Neuron (in vitro differentiated cells): ENCODE measurements around the gene GTF2F1.
"Not testable (repeated sequence)": the region's sequence is repeated elsewhere in the genome, so short reads cannot be mapped to it uniquely, and the experiment has no call there.

Source experiments
- H2AFZ ChIP-seq: one replicate; pipeline ENCODE4 v1.6.1; 2013; ENCODE audit warnings: low read depth, mild to moderate bottlenecking, inconsistent platforms, low read length, moderate library complexity
- H3K27me3 ChIP-seq: one replicate; pipeline ENCODE4 v1.6.1; 2013; ENCODE audit warnings: low read length; ENCODE audit not compliant: insufficient read depth
- H3K36me3 ChIP-seq: one replicate; pipeline ENCODE4 v1.6.1; 2013; ENCODE audit warnings: low read length; ENCODE audit not compliant: insufficient read depth
- H3K4me1 ChIP-seq: one replicate; pipeline ENCODE4 v1.6.1; 2013; ENCODE audit warnings: low read length; ENCODE audit not compliant: insufficient read depth
- H3K4me3 ChIP-seq: 2 replicates; pipeline ENCODE4 v1.5.1; 2013; ENCODE audit warnings: mild to moderate bottlenecking, low read length, moderate library complexity
- H3K9me3 ChIP-seq: one replicate; pipeline ENCODE4 v1.6.1; 2013; ENCODE audit warnings: low read length

Gene GTF2F1

DNA sequence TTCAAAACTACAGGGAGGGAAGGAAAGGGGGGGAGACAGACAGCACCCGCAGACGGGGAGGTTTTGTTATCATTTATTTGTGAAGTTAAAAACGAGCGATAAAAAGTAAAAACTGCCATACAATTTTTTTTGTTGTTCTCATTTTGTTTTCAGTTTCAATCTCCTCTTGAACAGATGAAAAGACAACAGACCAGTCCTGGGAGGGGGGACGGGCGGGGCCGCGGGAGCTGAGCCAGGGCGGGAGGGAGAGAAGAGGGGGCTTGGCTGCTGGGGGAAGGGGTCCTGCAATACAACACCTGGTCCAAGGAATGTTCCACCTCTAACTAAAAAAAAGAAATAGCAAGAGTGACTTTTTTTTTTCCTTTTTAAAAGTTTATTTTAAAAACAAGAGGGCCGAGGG, 20.3 kb upstream of the GTF2F1 start:
- Histone ChIP-seq H3K4me3 (no peak overlapping the region), H3K36me3 (peaks cover 49% of the 10 kb centered on the region), H3K4me1 (no peaks in the 10 kb centered on the region), H3K9me3 (no peaks in the 10 kb centered on the region), H2AFZ (no peak overlapping the region), H3K27me3 (no peaks in the 10 kb centered on the region)

DNA sequence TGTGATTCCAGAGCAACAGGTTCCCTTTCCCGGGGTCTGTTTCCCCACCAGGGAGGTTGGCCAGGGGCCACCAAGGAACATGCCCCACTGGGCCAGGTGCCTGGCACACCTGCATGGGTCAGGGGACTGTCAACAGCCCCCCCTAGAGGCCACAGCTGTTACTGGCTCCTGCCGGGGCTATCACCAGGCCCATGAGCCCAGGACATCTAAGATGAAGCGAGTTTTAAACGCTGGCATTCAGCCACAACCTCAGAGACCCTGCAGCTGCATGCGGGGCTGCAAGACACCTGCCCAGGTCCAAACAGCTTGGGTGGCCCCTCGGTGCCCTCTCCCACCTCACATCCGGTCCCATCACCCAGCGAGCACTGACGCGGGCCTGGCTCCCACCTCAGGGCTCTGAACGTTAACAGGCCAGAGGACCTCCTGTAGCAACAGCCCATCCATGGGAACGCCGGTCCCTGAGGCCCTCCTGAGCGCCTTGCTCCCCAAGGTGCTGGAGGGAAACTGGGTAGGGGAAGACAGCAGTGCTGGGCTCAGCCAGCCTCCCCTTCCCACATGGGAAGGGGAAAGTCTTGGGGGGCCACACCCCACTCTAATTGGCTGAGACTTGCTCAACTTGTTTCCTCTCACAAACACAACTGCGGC, 19.6 kb upstream of the GTF2F1 start:
- peaks cover 41% of the 10 kb centered on the region for H3K36me3 ChIP-seq
- no peaks in the 10 kb centered on the region for H3K4me1 ChIP-seq
- no peaks in the 10 kb centered on the region for H3K27me3 ChIP-seq
- H3K9me3 ChIP-seq, result no peaks in the 10 kb centered on the region
- no peak overlapping the region for H3K4me3 ChIP-seq
- no peak overlapping the region for H2AFZ ChIP-seq

DNA sequence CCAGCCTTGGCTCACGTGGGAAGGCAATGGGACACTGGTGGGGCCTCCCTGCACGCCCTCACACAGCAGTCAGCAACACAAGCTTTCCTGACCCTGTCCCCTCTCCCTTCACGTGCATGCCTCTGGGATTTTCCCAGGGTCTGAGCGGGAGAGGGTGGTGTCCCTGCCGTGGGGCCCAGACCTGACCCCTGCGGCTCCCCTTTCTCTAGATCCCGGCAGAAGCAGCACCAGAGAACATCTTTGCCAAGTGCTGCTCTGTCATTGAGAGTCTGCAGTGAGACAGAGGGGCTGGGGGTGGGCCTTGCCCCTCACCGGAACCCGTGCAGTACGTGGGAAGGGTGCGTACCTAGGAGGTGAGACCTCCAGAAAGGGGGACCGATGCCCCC, 19.1 kb upstream of the GTF2F1 start:
- Histone ChIP-seq H3K27me3 (no peaks in the 10 kb centered on the region), H3K4me3 (no peak overlapping the region), H2AFZ (no peak overlapping the region), H3K9me3 (no peaks in the 10 kb centered on the region), H3K36me3 (peaks cover 36% of the 10 kb centered on the region), H3K4me1 (no peaks in the 10 kb centered on the region)

DNA sequence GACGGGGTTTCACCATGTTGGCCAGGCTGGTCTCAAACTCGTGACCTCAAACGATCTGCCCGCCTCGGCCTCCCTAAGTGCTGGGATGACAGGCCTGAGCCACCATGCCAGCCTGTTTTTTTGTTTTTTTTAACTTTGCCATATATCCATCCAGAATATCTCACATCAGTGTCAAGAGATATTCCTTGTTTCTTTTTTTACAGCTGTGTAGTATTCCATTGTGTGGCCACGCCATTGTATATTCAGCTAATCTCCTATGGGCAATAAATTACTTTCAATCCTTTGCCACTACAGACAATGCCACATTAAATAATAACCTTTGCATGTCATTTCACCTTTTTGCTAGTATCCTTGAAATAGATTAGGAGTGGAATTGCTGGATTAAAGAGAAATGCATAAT, 16.4 kb upstream of the GTF2F1 start:
- Histone ChIP-seq H3K9me3 (no peaks in the 10 kb centered on the region), H3K4me1 (no peaks in the 10 kb centered on the region), H3K27me3 (no peaks in the 10 kb centered on the region)

DNA sequence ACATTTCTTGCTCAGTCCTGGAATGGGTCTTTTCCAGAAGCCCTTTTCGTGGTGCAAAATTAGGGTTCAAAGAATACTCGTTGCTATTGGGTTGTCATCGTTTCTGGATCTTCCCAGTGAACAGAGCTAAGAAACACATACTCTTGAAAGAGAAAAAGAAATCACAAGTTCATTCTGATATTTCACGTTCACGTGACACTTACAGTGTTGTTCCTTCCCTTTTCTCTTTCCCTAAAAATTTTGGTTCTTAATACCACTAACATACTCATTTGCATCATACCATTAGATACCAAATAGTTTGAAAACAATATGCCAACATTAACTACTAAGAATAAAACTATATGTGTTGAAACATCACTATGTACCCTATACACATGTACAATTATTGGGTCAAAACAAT, 13.4 kb upstream of the GTF2F1 start:
- Histone ChIP-seq H2AFZ (no peak overlapping the region), H3K36me3 (no peaks in the 10 kb centered on the region), H3K4me3 (no peak overlapping the region), H3K4me1 (peaks cover 10% of the 10 kb centered on the region), H3K27me3 (no peaks in the 10 kb centered on the region), H3K9me3 (no peaks in the 10 kb centered on the region)

More for the DNA sequence above, 16.4 kb upstream of the GTF2F1 start:
- no peak overlapping the region for H2AFZ ChIP-seq
- peaks cover 10% of the 10 kb centered on the region for H3K36me3 ChIP-seq
- no peak overlapping the region for H3K4me3 ChIP-seq

DNA sequence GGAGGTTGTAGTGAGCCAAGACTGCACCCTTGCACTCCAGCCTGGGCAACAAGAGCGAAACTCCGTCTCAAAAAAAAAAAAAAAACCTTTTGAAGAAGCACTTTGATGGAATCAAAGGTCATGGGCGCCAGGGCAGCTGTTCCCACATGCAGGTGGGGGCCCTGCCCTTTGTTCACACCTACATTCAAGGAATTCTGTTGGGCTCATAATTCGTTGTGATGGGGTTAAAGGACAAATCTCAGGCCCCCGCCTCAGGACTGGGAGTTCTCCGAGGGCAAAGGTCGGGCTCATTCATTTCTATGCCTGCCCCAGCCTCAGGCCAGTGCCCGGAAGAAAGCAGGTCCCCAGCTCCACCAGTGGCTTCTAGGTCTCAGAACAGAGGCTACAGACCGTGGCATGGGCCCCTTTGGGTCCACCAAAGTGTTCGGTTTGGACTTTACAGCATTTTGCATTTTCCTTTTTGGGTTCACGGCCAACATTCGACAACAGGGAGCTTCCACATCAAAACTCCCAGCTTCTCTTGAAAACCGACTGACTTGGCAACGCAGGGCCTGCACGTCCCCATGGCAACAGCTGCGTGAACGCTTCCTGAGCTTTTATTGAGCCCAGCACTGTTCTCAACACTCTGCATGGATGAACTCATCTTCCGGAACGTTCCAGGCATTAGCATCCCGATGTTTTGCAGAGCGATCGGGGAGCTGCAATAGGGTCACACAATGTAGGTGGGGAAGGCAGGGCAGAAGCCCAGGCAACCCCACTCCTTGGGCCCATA, 10.1 kb upstream of the GTF2F1 start:
- Histone ChIP-seq H3K36me3 (no peaks in the 10 kb centered on the region), H3K4me1 (peaks cover 10% of the 10 kb centered on the region), H3K27me3 (no peaks in the 10 kb centered on the region), H3K4me3 (peak overlapping the region; percentile 32), H2AFZ (no peak overlapping the region), H3K9me3 (no peaks in the 10 kb centered on the region)

DNA sequence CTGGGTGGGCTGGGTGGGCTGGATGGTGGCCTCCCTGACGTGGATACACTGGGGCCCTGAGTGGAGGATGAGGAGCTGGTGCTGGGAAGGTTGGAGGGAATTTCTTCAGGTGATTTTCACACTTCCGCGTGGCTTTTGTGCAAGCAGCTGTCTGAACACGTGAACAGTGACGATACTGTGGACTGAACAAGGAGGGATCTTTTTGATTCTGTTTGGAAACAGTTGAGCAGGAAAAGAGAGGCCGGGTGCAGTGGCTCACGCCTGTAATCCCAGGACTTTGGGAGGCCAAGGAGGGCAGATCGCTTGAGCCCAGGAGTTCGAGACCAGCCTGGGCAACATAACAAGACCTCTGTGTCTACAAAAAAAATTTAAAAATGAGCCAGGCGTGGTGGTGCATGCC, 9.1 kb upstream of the GTF2F1 start:
- H3K9me3 ChIP-seq, result no peaks in the 10 kb centered on the region
- H3K4me3 ChIP-seq, result no peak overlapping the region
- no peak overlapping the region for H2AFZ ChIP-seq
- H3K27me3 ChIP-seq, result no peaks in the 10 kb centered on the region
- peaks cover 10% of the 10 kb centered on the region for H3K4me1 ChIP-seq
- no peaks in the 10 kb centered on the region for H3K36me3 ChIP-seq

DNA sequence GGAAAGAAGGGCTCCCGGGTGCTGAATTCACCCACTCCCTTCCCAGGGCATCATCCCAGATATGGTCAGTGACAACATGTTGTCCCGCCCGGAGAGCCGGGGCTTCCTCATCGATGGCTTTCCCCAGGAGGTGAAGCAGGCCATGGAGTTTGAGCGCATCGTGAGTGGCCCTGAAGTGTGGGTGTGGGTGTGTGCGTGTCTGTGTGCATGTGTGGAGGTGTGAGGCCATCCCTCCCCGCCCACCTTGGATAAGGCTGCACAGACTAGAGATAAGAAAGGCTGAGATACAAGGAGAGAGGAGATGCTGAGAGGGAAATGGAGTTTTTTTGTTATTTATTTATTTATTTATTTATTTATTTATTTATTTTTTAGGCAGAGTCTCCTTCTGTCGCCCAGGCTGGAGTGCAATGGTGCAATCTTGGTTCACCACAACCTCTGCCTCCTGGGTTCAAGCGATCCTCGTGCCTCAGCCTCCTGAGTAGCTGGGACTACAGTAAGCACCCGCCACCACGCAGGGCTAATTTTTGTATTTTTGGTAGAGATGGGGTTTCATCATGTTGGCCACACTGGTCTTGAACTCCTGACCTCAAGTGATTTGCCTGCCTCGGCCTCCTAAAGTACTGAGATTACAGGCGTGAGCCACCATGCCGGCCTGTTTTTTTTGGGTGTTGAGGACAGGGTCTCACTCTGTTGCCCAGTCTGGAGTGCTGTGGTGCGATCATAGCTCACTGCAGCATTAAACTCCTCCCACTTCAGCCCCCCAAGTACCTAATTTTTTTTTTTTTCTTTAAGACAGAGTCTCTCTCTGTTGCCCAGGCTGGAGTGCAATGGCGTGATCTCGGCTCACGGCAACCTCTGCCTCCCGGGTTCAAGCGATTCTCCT, 7.3 kb upstream of the GTF2F1 start:
- not testable (repeated sequence) for H3K36me3 ChIP-seq, H3K9me3 ChIP-seq, H3K27me3 ChIP-seq, H3K4me3 ChIP-seq, H2AFZ ChIP-seq
- H3K4me1 ChIP-seq, result peaks cover 10% of the 10 kb centered on the region

DNA sequence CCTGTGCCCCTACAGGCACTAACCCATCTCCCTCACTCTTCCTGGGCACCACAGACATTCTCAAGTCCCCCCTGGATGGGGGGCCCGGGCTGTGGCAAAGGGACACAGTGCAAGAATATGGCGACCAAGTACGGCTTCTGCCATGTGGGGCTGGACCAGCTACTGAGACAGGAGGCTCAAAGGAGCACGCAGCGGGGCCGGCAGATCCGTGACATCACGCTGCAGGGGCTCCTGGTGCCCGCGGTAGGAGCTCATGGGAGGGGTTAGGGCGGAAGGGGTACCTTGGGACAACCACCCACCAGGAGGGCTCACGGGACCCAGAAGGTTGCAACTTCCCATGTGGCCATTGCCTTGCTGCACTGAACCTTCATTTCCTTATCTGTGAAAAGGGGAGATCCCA, 3.3 kb upstream of the GTF2F1 start:
- no peaks in the 10 kb centered on the region for H3K9me3 ChIP-seq
- no peak overlapping the region for H2AFZ ChIP-seq
- no peak overlapping the region for H3K4me3 ChIP-seq
- peaks cover 12% of the 10 kb centered on the region for H3K4me1 ChIP-seq
- H3K27me3 ChIP-seq, result no peaks in the 10 kb centered on the region
- peaks cover 6% of the 10 kb centered on the region for H3K36me3 ChIP-seq

DNA sequence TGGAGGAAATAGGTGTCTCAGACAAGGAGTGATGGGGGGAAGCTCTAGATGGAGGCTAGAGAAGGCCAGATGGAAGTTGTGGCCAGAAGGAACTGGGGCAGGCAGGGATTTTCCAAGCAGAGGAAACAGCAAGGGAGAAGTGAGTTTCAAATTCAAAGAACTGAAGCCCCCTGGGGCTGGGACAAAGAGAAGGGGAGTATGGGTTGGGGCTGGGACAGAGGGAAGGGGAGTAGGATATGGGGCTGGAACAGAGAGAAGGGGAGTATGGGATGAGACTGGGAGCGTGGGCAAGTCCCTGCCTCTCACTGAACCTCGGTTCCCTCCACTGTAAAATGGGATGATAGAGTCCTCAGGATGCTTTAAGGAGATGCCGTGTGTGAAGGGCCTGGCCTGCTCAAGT, 1.9 kb upstream of the GTF2F1 start:
- Histone ChIP-seq H3K4me1 (peaks cover 12% of the 10 kb centered on the region), H3K27me3 (no peaks in the 10 kb centered on the region), H2AFZ (no peak overlapping the region), H3K9me3 (no peaks in the 10 kb centered on the region), H3K4me3 (no peak overlapping the region), H3K36me3 (peaks cover 12% of the 10 kb centered on the region)

DNA sequence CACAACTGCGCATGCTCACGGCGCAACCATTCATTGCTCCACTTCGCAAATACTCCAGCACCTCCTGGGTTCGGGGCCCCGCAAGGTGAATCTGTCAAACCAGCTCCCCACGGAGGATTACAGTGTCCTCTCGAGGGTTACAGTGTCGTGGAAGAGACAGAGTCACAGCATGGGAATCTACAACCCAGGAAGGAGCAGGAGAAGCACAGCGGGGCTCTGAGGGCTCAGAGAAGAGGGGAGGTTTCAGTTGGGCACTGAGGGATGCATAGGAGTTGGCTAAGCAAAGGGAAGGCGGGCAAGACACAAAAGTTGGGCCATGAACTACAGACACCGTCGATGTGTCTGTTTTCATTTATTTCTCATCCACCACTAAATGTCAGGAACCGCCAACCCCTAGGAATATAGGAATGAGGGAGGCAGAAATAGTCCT, 1.0 kb upstream of the GTF2F1 start:
- H2AFZ ChIP-seq, result peak overlapping the region; percentile 70
- no peaks in the 10 kb centered on the region for H3K9me3 ChIP-seq
- H3K4me3 ChIP-seq, result peak overlapping the region; percentile 88
- H3K36me3 ChIP-seq, result peaks cover 20% of the 10 kb centered on the region
- H3K4me1 ChIP-seq, result peaks cover 12% of the 10 kb centered on the region
- no peaks in the 10 kb centered on the region for H3K27me3 ChIP-seq

DNA sequence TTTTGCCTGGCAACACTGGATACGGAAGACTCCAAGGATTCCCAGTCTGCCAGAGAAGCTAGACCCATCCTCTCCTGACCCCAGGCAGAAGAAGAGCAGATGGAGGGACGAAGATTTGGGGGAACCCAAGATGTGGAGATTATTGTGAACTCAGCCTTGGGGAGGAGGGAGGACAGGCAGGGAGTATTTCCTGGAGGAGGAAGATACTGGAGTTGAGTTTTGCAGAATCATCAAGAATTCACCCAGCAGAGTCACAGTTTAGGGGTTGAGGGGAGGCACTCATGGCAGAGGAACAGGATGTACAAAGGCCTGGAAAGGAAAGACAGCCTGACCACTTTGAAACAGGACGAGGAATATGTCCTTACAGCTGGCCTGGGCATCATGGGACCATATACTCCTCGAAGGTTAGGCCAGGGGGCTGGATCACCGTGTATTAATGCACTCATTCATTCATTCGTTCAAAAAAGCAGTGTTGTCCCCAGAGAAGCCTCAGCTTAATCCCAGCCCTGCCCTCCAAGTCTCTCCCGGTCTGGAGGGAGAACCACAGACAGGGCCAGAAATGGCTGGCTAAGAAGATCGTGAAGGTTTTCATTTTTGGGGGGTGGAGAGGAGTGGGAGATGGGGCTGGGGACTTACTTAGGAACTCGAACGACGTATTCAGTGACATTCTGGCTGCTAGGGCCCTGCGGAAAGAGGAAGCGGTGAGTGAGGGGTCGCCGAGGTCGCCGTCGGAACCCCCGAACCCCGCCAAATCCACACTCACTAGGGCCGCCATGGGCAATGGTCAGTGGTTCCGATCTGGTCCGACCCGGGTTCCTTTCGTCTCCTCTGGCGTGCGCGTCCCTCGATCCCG, 517 bp downstream of the GTF2F1 start:
- H2AFZ ChIP-seq, result peak overlapping the region; percentile 70
- no peaks in the 10 kb centered on the region for H3K27me3 ChIP-seq
- H3K9me3 ChIP-seq, result no peaks in the 10 kb centered on the region
- peak overlapping the region; percentile 88 for H3K4me3 ChIP-seq
- peaks cover 33% of the 10 kb centered on the region for H3K36me3 ChIP-seq
- H3K4me1 ChIP-seq, result peaks cover 12% of the 10 kb centered on the region
